Kidney (tissue), 22 donors: ENCODE results near the gene TMEM217. TPM values are rescaled to one million over a fixed set of nuclear protein-coding genes. Genes with fewer than 3 reads are reported as not detected.
"Not testable (repeated sequence)": the region's sequence is repeated elsewhere in the genome, so short reads cannot be mapped to it uniquely, and the experiment has no call there.

Experiments
- DNase-seq, 5 donors: peaks; one replicate each; pipeline ENCODE4 v3.0.0-alpha.2; 2013 to 2020
- FAIRE-seq: peaks from 2 replicates; lab custom pipeline; 2012; peaks lifted over from hg19 to GRCh38; lab: Jason Lieb, UNC
- H3K27ac ChIP-seq, 2 donors: one replicate each; pipeline ENCODE4 v1.7.0; 2013; ENCODE audit warnings: low read depth in 2 of 2, low read length in 2 of 2, inconsistent platforms in 1 of 2
- H3K27me3 ChIP-seq: one replicate; pipeline ENCODE4 v1.7.1; 2013; ENCODE audit warnings: low read length, inconsistent platforms; ENCODE audit not compliant: control insufficient read depth, insufficient read depth
- H3K36me3 ChIP-seq, 3 donors: one replicate each; pipeline versions ENCODE4 v1.7.0 to v1.7.1; 2013; ENCODE audit warnings: low read length in 3 of 3, control low read depth in 1 of 3, inconsistent platforms in 1 of 3; ENCODE audit not compliant: insufficient read depth in 3 of 3, control insufficient read depth in 2 of 3
- H3K4me1 ChIP-seq, 3 donors: one replicate each; pipeline versions ENCODE4 v1.7.0 to v1.7.1; 2013; ENCODE audit warnings: low read length in 3 of 3, inconsistent platforms in 1 of 3, low read depth in 1 of 3; ENCODE audit not compliant: control insufficient read depth in 2 of 3, insufficient read depth in 2 of 3
- H3K4me3 ChIP-seq, 3 donors: one replicate each; pipeline versions ENCODE4 v1.7.0 to v1.8.1; 2013; ENCODE audit warnings: low read length in 3 of 3, control low read depth in 1 of 3, inconsistent platforms in 1 of 3
- H3K9ac ChIP-seq, 3 donors: one replicate each; pipeline versions ENCODE4 v1.7.0 to v1.7.1; 2013; ENCODE audit warnings: low read length in 3 of 3, control low read depth in 1 of 3, inconsistent platforms in 1 of 3
- H3K9me3 ChIP-seq, 3 donors: one replicate each; pipeline versions ENCODE4 v1.7.0 to v1.7.1; 2013; ENCODE audit warnings: low read length in 3 of 3, control low read depth in 1 of 3, inconsistent platforms in 1 of 3; ENCODE audit not compliant: control insufficient read depth in 2 of 3, insufficient read depth in 1 of 3
- intact Hi-C: fragments of 100-400 bp; cut with DNase I; formaldehyde crosslinking; loops from one replicate; pipeline ENCODE4 v1.11.1; 2022
- long read RNA-seq, 10 donors: library from polyadenylated mRNA in 1 of 10; unstranded in 1 of 10; transcript quantifications; one replicate each; pipeline ENCODE4 v2.0.0 and lab custom pipeline, GENCODE V29; 2021 to 2026
- polyA plus RNA-seq: library from polyadenylated mRNA; stranded (reverse); fragments of 350-450 nt; fragmentation: Illumina TruSeq; extraction: RNeasy Lipid Tissue Mini Kit (QIAGEN cat#74804); gene quantifications from one replicate; pipeline ENCODE4 v1.2.3, GENCODE V29; 2014; ENCODE audit warnings: low read depth, low replicate concordance; ENCODE audit not compliant: insufficient read depth
- total RNA-seq: library from RNA; stranded (reverse); fragmentation: NEBNext Ultra II Directional; extraction: Animal tissue kit (Norgen Biotek cat#: 25700); gene quantifications from one replicate; pipeline ENCODE4 v1.2.1, GENCODE V29; 2021
- TF ChIP-seq, protein P1 (sequence below): IDR thresholded peaks from 3 replicates; pipeline ENCODE4 v1.5.1; 2012; ENCODE audit warnings: mild to moderate bottlenecking, moderate library complexity, borderline replicate concordance; ENCODE audit not compliant: insufficient read depth; ENCODE audit errors: extremely low read depth
- donor health status: control.
- donor health status: control.
- donor health status: control.
- donor health status: control.
- donor health status: control.
- donor health status: DM: yes; HTN: yes; CAD: no.
- donor health status: Normal renal cell carcinoma (clear cell type).

Gene TMEM217
- total RNA-seq (0.72 TPM), polyA plus RNA-seq (0.67 TPM)
- long read RNA-seq, donor 1 = 0 reads
- long read RNA-seq, donor 2, partial matches to known transcripts = 0 of 1 reads
- long read RNA-seq, donor 2, other reads (novel, unspliced or antisense) = 0 of 1 reads
- long read RNA-seq, donor 3 = 0 reads
- long read RNA-seq, donor 4 = 0 reads
- long read RNA-seq, donor 5 = 0 reads
- long read RNA-seq, donor 6 = 0 reads
- long read RNA-seq, donor 7 = 0 reads
- long read RNA-seq, donor 8 = 0 reads
- long read RNA-seq, donor 9 = 0 reads
- long read RNA-seq, donor 10 = 0 reads

DNA sequence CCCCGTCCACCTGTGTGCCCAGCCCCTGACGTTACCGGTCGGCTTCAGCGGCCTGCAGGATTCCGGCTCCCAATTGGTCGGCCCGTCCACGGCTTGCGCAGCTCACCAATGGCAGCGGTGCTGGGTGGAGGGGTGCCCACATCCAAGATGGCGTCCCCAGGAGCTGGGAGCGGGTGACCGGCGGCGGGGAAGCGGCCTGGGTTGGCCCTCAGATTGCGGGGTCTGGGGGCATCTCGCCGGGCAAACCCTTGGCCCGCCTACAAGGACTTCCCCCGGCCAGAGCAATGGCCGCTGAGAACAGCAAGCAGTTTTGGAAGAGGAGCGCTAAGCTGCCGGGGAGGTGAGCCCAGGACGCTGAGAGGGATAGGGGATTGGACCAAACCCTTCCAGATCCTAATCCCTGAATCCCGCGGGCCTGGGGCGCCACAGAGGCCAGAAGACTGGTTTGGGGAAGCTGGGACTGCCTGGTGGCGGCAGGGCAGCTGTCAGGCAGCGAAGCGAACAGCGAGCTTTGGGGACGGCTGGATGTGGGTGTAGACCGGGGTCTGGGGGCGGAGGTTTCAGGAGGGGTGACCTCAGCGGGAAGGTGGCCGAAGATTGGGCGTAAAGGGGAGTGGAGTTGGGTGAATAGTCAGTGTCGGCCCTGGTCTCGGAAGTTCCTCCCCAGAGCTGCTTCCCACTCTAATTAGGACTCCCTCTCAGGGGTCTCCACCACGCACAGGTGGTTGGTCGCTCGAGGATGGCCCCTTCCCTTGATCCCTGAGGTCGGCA is at the start of gene TMEM217, which contains the start of gene TBC1D22B:
Gene TMEM217, minus strand, starts transcription at position 511 of the 771 bp plus-strand sequence. CDS start 39,114 bp downstream, outside the sequence.
Gene TBC1D22B, plus strand, starts transcription at position 139 of the 771 bp plus-strand sequence. Its CDS starts 146 bp downstream, at position 285.
- peak within 1 kb of the TSS; percentile 67 to 93 (median 81) for H3K9ac ChIP-seq
- no peaks in the 10 kb centered on the region for H3K27me3 ChIP-seq
- peak within 1 kb of the TSS; percentile 87 to 95 (median 89) for H3K4me3 ChIP-seq
- no peaks in the 10 kb centered on the region for H3K36me3 ChIP-seq
- H3K4me1 ChIP-seq = peaks cover 0 to 16% (median 5%) of the 10 kb centered on the region in 3 donors
- DNase-seq (peak; percentile 97 to 99 (median 98)), FAIRE-seq (peak; percentile 98)
- peak within 1 kb of the TSS; percentile 73 to 90 for H3K27ac ChIP-seq
- intact Hi-C loops = no loop called here
- TF ChIP-seq, protein P1, sequence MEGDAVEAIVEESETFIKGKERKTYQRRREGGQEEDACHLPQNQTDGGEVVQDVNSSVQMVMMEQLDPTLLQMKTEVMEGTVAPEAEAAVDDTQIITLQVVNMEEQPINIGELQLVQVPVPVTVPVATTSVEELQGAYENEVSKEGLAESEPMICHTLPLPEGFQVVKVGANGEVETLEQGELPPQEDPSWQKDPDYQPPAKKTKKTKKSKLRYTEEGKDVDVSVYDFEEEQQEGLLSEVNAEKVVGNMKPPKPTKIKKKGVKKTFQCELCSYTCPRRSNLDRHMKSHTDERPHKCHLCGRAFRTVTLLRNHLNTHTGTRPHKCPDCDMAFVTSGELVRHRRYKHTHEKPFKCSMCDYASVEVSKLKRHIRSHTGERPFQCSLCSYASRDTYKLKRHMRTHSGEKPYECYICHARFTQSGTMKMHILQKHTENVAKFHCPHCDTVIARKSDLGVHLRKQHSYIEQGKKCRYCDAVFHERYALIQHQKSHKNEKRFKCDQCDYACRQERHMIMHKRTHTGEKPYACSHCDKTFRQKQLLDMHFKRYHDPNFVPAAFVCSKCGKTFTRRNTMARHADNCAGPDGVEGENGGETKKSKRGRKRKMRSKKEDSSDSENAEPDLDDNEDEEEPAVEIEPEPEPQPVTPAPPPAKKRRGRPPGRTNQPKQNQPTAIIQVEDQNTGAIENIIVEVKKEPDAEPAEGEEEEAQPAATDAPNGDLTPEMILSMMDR = no peak
- H3K9me3 ChIP-seq = no peaks in the 10 kb centered on the region

DNA sequence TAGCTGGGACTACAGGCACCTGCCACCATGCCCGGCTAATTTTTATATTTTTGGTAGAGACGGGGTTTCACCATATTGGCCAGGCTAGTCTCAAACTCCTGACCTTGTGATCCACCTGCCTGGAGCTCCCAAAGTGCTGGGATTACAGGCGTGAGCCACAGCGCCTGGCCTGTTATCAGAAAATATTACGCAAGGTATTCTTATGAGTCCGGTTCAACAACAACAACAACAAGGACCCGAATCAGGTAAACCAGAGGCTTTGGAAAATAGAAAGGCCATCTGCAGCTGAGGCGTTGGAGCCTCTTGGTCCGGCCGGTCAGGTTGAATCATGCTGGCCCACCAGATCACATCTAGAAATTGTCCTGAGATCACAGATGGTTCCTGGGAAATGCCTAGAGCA is 49.5 kb upstream of the TMEM217 start:
- H3K9me3 ChIP-seq, H3K9ac ChIP-seq, DNase-seq, H3K27ac ChIP-seq, FAIRE-seq, H3K27me3 ChIP-seq, intact Hi-C loops, H3K4me1 ChIP-seq, H3K4me3 ChIP-seq: not testable (repeated sequence)
- H3K36me3 ChIP-seq = peaks cover 0 to 24% (median 11%) of the 10 kb centered on the region in 3 donors

DNA sequence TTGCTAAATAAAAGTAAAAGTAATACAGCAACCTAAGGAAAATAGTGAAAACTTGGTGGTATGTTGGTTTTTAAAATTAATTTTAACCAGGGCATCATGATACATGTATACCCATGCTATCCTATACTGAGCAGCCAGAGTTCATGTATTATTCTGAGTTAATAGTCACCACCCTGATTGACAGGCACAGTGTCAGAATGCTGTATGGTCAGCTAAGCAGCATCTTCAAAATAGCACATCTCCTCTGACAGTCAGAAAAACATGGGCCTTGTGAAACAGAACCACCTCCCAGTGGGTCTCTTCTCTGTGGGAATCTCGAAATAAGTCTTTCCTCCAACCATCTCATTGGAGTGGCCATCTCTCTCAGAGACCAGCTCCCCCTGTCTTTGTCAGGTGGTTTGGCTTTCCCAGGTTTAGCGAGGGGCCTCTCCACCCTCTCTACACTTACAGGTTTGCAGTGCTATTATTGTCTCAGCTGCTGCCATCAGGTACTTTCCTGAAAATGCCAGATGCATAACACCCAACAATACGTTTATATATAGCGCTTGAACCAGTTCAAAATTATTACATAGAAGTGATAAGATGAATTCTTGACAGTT is 48.8 kb upstream of the TMEM217 start:
- no peaks in the 10 kb centered on the region for H3K9me3 ChIP-seq

More for the DNA sequence above, 48.8 kb upstream of the TMEM217 start:
- H3K9ac ChIP-seq = no peak overlapping the region
- intact Hi-C loops = no loop called here
- TF ChIP-seq, protein P1 = no peak
- no peak overlapping the region for H3K4me3 ChIP-seq
- H3K36me3 ChIP-seq = peaks cover 0 to 24% (median 13%) of the 10 kb centered on the region in 3 donors
- H3K4me1 ChIP-seq = no peaks in the 10 kb centered on the region
- H3K27ac ChIP-seq = no peak overlapping the region
- no peak for FAIRE-seq
- no peak for DNase-seq
- H3K27me3 ChIP-seq = no peaks in the 10 kb centered on the region
